Chondrocyte (in vitro differentiated cells): ENCODE results near the gene NR5A1. TPM values are rescaled to one million over a fixed set of nuclear protein-coding genes. Genes with fewer than 3 reads are reported as not detected.

ENCODE experiments used
- DNase-seq: peaks from one replicate; pipeline ENCODE4 v3.0.0; 2021; ENCODE audit warnings: mixed read lengths, low spot score
- H3K27ac Mint-ChIP-seq: one replicate; pipeline ENCODE4 v1.8.0; 2021; ENCODE audit warnings: mild to moderate bottlenecking, moderate library complexity, mixed read lengths; ENCODE audit not compliant: unreplicated experiment
- H3K27me3 Mint-ChIP-seq: 2 replicates; pipeline ENCODE4 v1.8.0; 2021; ENCODE audit warnings: low read depth, mixed read lengths
- H3K36me3 Mint-ChIP-seq: 2 replicates; pipeline ENCODE4 v1.8.0; 2021; ENCODE audit warnings: low read depth, mixed read lengths
- H3K4me1 Mint-ChIP-seq: 2 replicates; pipeline ENCODE4 v1.8.0; 2021; ENCODE audit warnings: low read depth, mild to moderate bottlenecking, mixed read lengths
- H3K4me3 Mint-ChIP-seq: one replicate; pipeline ENCODE4 v1.8.0; 2021; ENCODE audit warnings: mild to moderate bottlenecking, moderate library complexity, mixed read lengths; ENCODE audit not compliant: unreplicated experiment
- H3K9me3 Mint-ChIP-seq: 2 replicates; pipeline ENCODE4 v1.8.0; 2021; ENCODE audit warnings: low read depth, mixed read lengths
- total RNA-seq: library from RNA; stranded (reverse); gene quantifications from 3 replicates; pipeline ENCODE4 v1.2.1, GENCODE V29; 2021
- TF ChIP-seq, protein P1 (sequence below): fragments of 200-600 bp; sonication (generic); IDR thresholded peaks from 2 replicates; pipeline ENCODE4 v1.5.0; 2021; ENCODE audit warnings: antibody characterized with exemption, mild to moderate bottlenecking, moderate library complexity

The NR5A1 gene
- total RNA-seq, 1 donor from 2014 or later, result not detected

- H3K4me3 Mint-ChIP-seq, result no peak overlapping the region
- no peak for DNase-seq
- H3K36me3 Mint-ChIP-seq, result peaks cover 1% of the 10 kb centered on the region
- no peaks in the 10 kb centered on the region for H3K9me3 Mint-ChIP-seq
- H3K4me1 Mint-ChIP-seq, result peaks cover 3% of the 10 kb centered on the region
- H3K27me3 Mint-ChIP-seq, result peaks cover 13% of the 10 kb centered on the region
- TF ChIP-seq, protein P1, sequence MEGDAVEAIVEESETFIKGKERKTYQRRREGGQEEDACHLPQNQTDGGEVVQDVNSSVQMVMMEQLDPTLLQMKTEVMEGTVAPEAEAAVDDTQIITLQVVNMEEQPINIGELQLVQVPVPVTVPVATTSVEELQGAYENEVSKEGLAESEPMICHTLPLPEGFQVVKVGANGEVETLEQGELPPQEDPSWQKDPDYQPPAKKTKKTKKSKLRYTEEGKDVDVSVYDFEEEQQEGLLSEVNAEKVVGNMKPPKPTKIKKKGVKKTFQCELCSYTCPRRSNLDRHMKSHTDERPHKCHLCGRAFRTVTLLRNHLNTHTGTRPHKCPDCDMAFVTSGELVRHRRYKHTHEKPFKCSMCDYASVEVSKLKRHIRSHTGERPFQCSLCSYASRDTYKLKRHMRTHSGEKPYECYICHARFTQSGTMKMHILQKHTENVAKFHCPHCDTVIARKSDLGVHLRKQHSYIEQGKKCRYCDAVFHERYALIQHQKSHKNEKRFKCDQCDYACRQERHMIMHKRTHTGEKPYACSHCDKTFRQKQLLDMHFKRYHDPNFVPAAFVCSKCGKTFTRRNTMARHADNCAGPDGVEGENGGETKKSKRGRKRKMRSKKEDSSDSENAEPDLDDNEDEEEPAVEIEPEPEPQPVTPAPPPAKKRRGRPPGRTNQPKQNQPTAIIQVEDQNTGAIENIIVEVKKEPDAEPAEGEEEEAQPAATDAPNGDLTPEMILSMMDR, result no peak
- no peak overlapping the region for H3K27ac Mint-ChIP-seq
These were observed 33.9 kb downstream of the NR5A1 start for GRCh38 chr9:124473310-124473709.

GRCh38 chr9:124472770-124473169, 34.4 kb downstream of the NR5A1 start:
- no peaks in the 10 kb centered on the region for H3K4me1 Mint-ChIP-seq
- H3K27me3 Mint-ChIP-seq, result peaks cover 11% of the 10 kb centered on the region
- H3K27ac Mint-ChIP-seq, result no peak overlapping the region
- H3K36me3 Mint-ChIP-seq, result peaks cover 1% of the 10 kb centered on the region
- no peaks in the 10 kb centered on the region for H3K9me3 Mint-ChIP-seq
- DNase-seq, result no peak
- TF ChIP-seq, protein P1, result no peak
- no peak overlapping the region for H3K4me3 Mint-ChIP-seq

GRCh38 chr9:124471761-124472160, 35.4 kb downstream of the NR5A1 start:
- Mint-ChIP-seq H3K36me3 (peaks cover 1% of the 10 kb centered on the region), H3K27ac (no peak overlapping the region), H3K27me3 (peaks cover 11% of the 10 kb centered on the region), H3K4me1 (no peaks in the 10 kb centered on the region), H3K9me3 (no peaks in the 10 kb centered on the region), H3K4me3 (no peak overlapping the region)
- no peak for DNase-seq
- TF ChIP-seq, protein P1, result no peak

- no peak for DNase-seq
- H3K4me3 Mint-ChIP-seq, result no peak overlapping the region
- H3K4me1 Mint-ChIP-seq, result no peaks in the 10 kb centered on the region
- H3K9me3 Mint-ChIP-seq, result no peaks in the 10 kb centered on the region
- TF ChIP-seq, protein P1, result no peak
- peaks cover 1% of the 10 kb centered on the region for H3K36me3 Mint-ChIP-seq
- H3K27me3 Mint-ChIP-seq, result peaks cover 12% of the 10 kb centered on the region
- no peak overlapping the region for H3K27ac Mint-ChIP-seq
These were observed 36.5 kb downstream of the NR5A1 start for GRCh38 chr9:124470726-124471125.

DNA sequence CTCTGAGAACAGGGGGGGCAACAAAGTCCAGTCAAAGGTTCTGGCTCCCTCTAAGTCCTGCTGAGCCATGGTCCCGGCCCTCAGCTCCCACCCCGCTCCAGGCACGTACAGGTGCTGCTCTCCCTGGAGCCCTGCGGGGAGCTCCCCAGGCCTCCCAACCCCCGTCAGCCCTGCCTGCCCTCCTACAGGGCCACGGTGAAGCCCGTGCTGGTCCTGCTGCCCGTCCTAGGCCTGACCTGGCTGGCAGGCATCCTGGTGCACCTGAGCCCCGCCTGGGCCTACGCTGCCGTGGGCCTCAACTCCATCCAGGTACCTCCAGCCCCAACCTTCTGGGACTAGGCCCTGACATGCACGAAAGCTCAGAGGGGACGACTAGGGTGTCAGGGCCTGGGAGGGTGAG, 36.9 kb downstream of the NR5A1 start:
- Mint-ChIP-seq H3K36me3 (peaks cover 1% of the 10 kb centered on the region), H3K4me3 (no peak overlapping the region), H3K4me1 (no peaks in the 10 kb centered on the region), H3K27me3 (peaks cover 14% of the 10 kb centered on the region), H3K9me3 (no peaks in the 10 kb centered on the region), H3K27ac (no peak overlapping the region)
- DNase-seq, result no peak
- TF ChIP-seq, protein P1, result no peak
